GM12878 (cell line): ENCODE data around the gene MSRB1. TPM values are rescaled to one million over a fixed set of nuclear protein-coding genes. Genes with fewer than 3 reads are reported as not detected.

Source experiments
- ATAC-seq: fragments of 200-7000 bp; cut with Tn5 transposase; 3 replicates; pipeline ENCODE4 v1.9.1; 2020; ENCODE audit warnings: mild to moderate bottlenecking, moderate library complexity
- BruUV-seq: library from RNA; stranded (reverse); fragments of 400-500 nt; replicated peaks from 2 replicates; lab custom pipeline; 2021; lab: Mats Ljungman, UMichigan
- CTCF ChIA-PET: fragments of 300-600 bp; sonication (Branson Sonifier 250); formaldehyde crosslinking; extraction: SDS; loops from one replicate; lab custom pipeline; 2021; ENCODE audit warnings: inconsistent platforms; lab: Yijun Ruan, JAX
- POLR2A ChIA-PET: fragments of 350-600 bp; formaldehyde crosslinking; extraction: SDS; loops from one replicate; lab custom pipeline; 2021; ENCODE audit warnings: inconsistent platforms; lab: Charles Lee
- RAD21 ChIA-PET: fragments of 300-600 bp; sonication (Branson Sonifier 250); formaldehyde crosslinking; loops from one replicate; lab custom pipeline; 2023; ENCODE audit warnings: antibody characterized with exemption; ENCODE audit not compliant: unreplicated experiment; lab: Charles Lee
- SMC1A ChIA-PET: fragments of 300-600 bp; sonication (Branson Sonifier 250); formaldehyde crosslinking; loops from one replicate; lab custom pipeline; 2023; ENCODE audit not compliant: unreplicated experiment, uncharacterized antibody; lab: Charles Lee
- DNase-seq: peaks from one replicate; pipeline ENCODE4 v3.0.0-alpha.2; 2011; ENCODE audit warnings: low read depth, low spot score
- FAIRE-seq: peaks from 3 replicates; lab custom pipeline; 2011; peaks lifted over from hg19 to GRCh38; lab: Jason Lieb, UNC
- H2AFZ ChIP-seq: 2 replicates; pipeline ENCODE4 v1.6.0; 2011; ENCODE audit warnings: low read depth, low read length, control low read depth; ENCODE audit not compliant: control insufficient read depth
- H3K27ac ChIP-seq: 2 replicates; pipeline ENCODE4 v1.5.1; 2011; ENCODE audit warnings: control low read depth; ENCODE audit not compliant: control insufficient read depth, insufficient read depth
- H3K27me3 ChIP-seq, 2 experiments: replicated peaks in 1 of 2; 2 replicates each; pipeline versions ENCODE4 v1.6.0 to v1.6.1; 2011; ENCODE audit warnings: low read length in 1 of 2; ENCODE audit not compliant: control insufficient read depth in 2 of 2, insufficient read depth in 2 of 2
- H3K36me3 ChIP-seq, 2 experiments: 2 replicates each; pipeline ENCODE4 v1.5.1; 2011; ENCODE audit warnings: low read length in 1 of 2; ENCODE audit not compliant: control insufficient read depth in 2 of 2, insufficient read depth in 2 of 2
- H3K4me1 ChIP-seq: 2 replicates; pipeline ENCODE4 v1.6.1; 2011; ENCODE audit warnings: mild to moderate bottlenecking, low read length, moderate library complexity, mixed read lengths; ENCODE audit not compliant: control insufficient read depth, insufficient read depth
- H3K4me2 ChIP-seq: 2 replicates; pipeline ENCODE4 v1.6.0; 2011; ENCODE audit warnings: control low read depth; ENCODE audit not compliant: control insufficient read depth, insufficient read depth
- H3K4me3 ChIP-seq: fragments of 200-600 bp; sonication (generic); 2 replicates; pipeline ENCODE4 v1.5.1; 2016
- H3K79me2 ChIP-seq: 2 replicates; pipeline ENCODE4 v1.6.0; 2011; ENCODE audit warnings: low read length; ENCODE audit not compliant: control insufficient read depth, insufficient read depth
- H3K9ac ChIP-seq: 2 replicates; pipeline ENCODE4 v1.8.0; 2011; ENCODE audit warnings: low read length, control low read depth, mixed read lengths; ENCODE audit not compliant: control insufficient read depth, insufficient read depth
- H3K9me3 ChIP-seq: replicated peaks from 3 replicates; pipeline ENCODE4 v1.5.1; 2011; ENCODE audit warnings: mild to moderate bottlenecking, low read length; ENCODE audit not compliant: control insufficient read depth, insufficient read depth
- H4K20me1 ChIP-seq: 2 replicates; pipeline ENCODE4 v1.6.0; 2011; ENCODE audit not compliant: control insufficient read depth, insufficient read depth
- BCLAF1 ChIP-seq: fragments of 450-650 bp; IDR thresholded peaks from 2 replicates; pipeline ENCODE4 v1.6.1; 2017; ENCODE audit warnings: antibody characterized with exemption, mild to moderate bottlenecking, moderate library complexity
- CREB1 ChIP-seq: IDR thresholded peaks from 2 replicates; pipeline ENCODE4 v1.6.1; 2012; ENCODE audit warnings: low read depth, mild to moderate bottlenecking, inconsistent platforms
- HDAC6 ChIP-seq: fragments of 200-600 bp; sonication (generic); IDR thresholded peaks from one replicate; pipeline ENCODE4 v1.8.0; 2017; ENCODE audit warnings: antibody characterized with exemption; ENCODE audit not compliant: unreplicated experiment
- JUND ChIP-seq: IDR thresholded peaks from 2 replicates; pipeline ENCODE4 v1.6.1; 2012; ENCODE audit warnings: low read depth, mild to moderate bottlenecking, low read length, improper control_type of control experiment, moderate library complexity
- RB1 ChIP-seq: fragments of 450-650 bp; formaldehyde crosslinking; IDR thresholded peaks from 2 replicates; pipeline ENCODE4 v1.6.1; 2017; ENCODE audit warnings: mild to moderate bottlenecking, borderline replicate concordance
- SREBF1 ChIP-seq: IDR thresholded peaks from 2 replicates; pipeline ENCODE4 v1.6.1; 2012; ENCODE audit warnings: mild to moderate bottlenecking, low read length
- WGBS: methylation state at CpG from one replicate; pipeline ENCODE4 v1.1.6; 2016; ENCODE audit warnings: low lambda C conversion rate; ENCODE audit not compliant: insufficient replicate concordance, insufficient coverage; ENCODE audit errors: missing lambda C conversion rate; 5-methylcytosine and 5-hydroxymethylcytosine counted together
- in situ Hi-C: fragments of 300-500 bp; cut with MboI; formaldehyde crosslinking; loops from 9 replicates; pipeline ENCODE4 v1.14.3; 2018; ENCODE audit warnings: mixed read lengths
- intact Hi-C: fragments of 100-400 bp; cut with micrococcal nuclease; formaldehyde crosslinking; loops from one replicate; pipeline ENCODE4 v1.14.2; 2022; ENCODE audit not compliant: unreplicated experiment
- polyA plus RNA-seq, 11 experiments: library from polyadenylated mRNA; depleted of rRNA in 4 of 11; unstranded in 6 of 11; stranded (reverse) in 5 of 11; fragments of >200 nt; fragmentation: Nextera tagmentation in 4 of 11; fragmentation: Illumina TruSeq in 1 of 11; extraction: Ambion mirVana in 4 of 11; extraction: Trizol in 1 of 11; gene quantifications; 1 replicate in 1 of 11; 2 replicates in 10 of 11; pipeline versions ENCODE4 v1.2.1 to v1.2.3, GENCODE V29; 2011 to 2016; ENCODE audit warnings: inconsistent platforms in 2 of 11, missing spikeins in 2 of 11, low read depth in 1 of 11
- total RNA-seq, 4 experiments: library from RNA; depleted of rRNA in 3 of 4; stranded (reverse); fragments of >200 nt in 3 of 4; fragmentation: Illumina TruSeq in 1 of 4; extraction: Trizol in 1 of 4; gene quantifications; 2 replicates each; pipeline versions ENCODE4 v1.2.1 to v1.2.3, GENCODE V29; 2013 to 2021
- TF ChIP-seq, protein P1 (sequence below): fragments of 450-650 bp; IDR thresholded peaks from 2 replicates; pipeline ENCODE4 v1.6.1; 2017; ENCODE audit warnings: borderline replicate concordance

The MSRB1 gene
- total and polyA plus RNA-seq, 10 of the 15 experiments (the other 5 are each of a cell fraction or from before 2014, with no cell fraction given) = 5.1 to 48.6 (median 25.7) TPM

- intact Hi-C loops = no loop called here
- 61% methylated on average over 22 of the region's 22 CpGs for WGBS
- FAIRE-seq (no peak), DNase-seq (no peak), ATAC-seq (no peak)
- H3K36me3 ChIP-seq = no peaks in the 10 kb centered on the region
- no peaks in the 10 kb centered on the region for H3K9me3 ChIP-seq
- no peak overlapping the region for H3K4me2 ChIP-seq
- H2AFZ ChIP-seq = no peak overlapping the region
- H3K9ac ChIP-seq = no peak overlapping the region
- CTCF ChIA-PET = no interaction called here
- RAD21 ChIA-PET = no interaction called here
- H3K4me3 ChIP-seq = no peak overlapping the region
- H3K27me3 ChIP-seq = no peaks in the 10 kb centered on the region; a peak in 1 of 4 replicates
- TF ChIP-seq SREBF1 = no peak
- TF ChIP-seq, protein P1, sequence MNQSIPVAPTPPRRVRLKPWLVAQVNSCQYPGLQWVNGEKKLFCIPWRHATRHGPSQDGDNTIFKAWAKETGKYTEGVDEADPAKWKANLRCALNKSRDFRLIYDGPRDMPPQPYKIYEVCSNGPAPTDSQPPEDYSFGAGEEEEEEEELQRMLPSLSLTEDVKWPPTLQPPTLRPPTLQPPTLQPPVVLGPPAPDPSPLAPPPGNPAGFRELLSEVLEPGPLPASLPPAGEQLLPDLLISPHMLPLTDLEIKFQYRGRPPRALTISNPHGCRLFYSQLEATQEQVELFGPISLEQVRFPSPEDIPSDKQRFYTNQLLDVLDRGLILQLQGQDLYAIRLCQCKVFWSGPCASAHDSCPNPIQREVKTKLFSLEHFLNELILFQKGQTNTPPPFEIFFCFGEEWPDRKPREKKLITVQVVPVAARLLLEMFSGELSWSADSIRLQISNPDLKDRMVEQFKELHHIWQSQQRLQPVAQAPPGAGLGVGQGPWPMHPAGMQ = no peak
- POLR2A ChIA-PET = no interaction called here
- peaks cover under 1% of the 10 kb centered on the region; the same call in 1 of the 2 replicates for H3K4me1 ChIP-seq
- in situ Hi-C loops = no loop called here
- SMC1A ChIA-PET = no interaction called here
- H3K79me2 ChIP-seq = no peaks in the 10 kb centered on the region
- H4K20me1 ChIP-seq = no peaks in the 10 kb centered on the region
- BruUV-seq = no TSS peak
- H3K27ac ChIP-seq = no peak overlapping the region
Observed at GRCh38 chr16:1953734-1954133, 10.7 kb upstream of the MSRB1 start.

DNA sequence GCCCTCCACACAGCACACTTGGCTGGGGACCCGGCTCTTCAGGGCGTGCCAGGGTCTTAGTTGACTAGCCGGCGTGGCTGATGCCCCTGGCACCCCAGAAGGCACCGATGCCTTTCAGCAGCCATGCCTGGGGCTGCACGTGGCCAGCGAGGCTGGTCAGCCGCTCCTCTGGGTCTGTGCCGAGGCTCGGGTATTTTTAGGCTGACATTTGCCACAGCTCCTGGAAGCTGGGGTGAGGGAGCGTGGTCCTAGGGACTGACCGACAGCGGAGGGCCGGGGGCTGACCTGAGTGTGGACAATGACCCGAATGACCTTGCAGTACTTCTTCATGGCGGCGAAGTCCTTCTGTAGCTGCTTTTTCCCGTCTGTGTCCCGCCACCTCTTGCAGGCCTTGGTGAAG is 7.6 kb upstream of the MSRB1 start:
- CTCF ChIA-PET = no interaction called here
- Histone ChIP-seq H3K9ac (no peak overlapping the region), H3K27me3 (no peaks in the 10 kb centered on the region; a peak in 1 of 4 replicates), H3K9me3 (no peaks in the 10 kb centered on the region), H3K4me3 (no peak overlapping the region), H3K27ac (no peak overlapping the region), H3K79me2 (no peaks in the 10 kb centered on the region), H3K36me3 (no peaks in the 10 kb centered on the region), H3K4me2 (no peak overlapping the region), H2AFZ (no peak overlapping the region), H3K4me1 (no peaks in the 10 kb centered on the region), H4K20me1 (no peaks in the 10 kb centered on the region)
- in situ Hi-C loops = no loop called here
- WGBS = 69% methylated on average over 19 of the region's 19 CpGs
- intact Hi-C loops = no loop called here
- FAIRE-seq (no peak), ATAC-seq (no peak), DNase-seq (no peak)
- RAD21 ChIA-PET = no interaction called here
- POLR2A ChIA-PET = interaction anchor here (1.0 kb wide), 1 partner anchor 14 kb away, joined by 3 read pairs; the partner anchor contains the start of gene RPS2
- no TSS peak for BruUV-seq
- SMC1A ChIA-PET = interaction anchor here (0.7 kb wide), 1 partner anchor 21 kb away, joined by 3 read pairs; the partner anchor contains the start of gene TBL3
- TF ChIP-seq RB1 (no peak), CREB1 (no peak), BCLAF1 (no peak), HDAC6 (no peak), JUND (no peak)
